A549 (cell line): ENCODE results near the gene KCNQ2. TPM values are rescaled to one million over a fixed set of nuclear protein-coding genes. Genes with fewer than 3 reads are reported as not detected.

Source experiments
- ATAC-seq, 2 experiments: fragments of 200-7000 bp in 1 of 2; fragments of >200 bp in 1 of 2; cut with Nextera tagmentation in 1 of 2; cut with Tn5 transposase in 1 of 2; 3 replicates each; pipeline versions ENCODE4 v1.8.0 to v1.9.1; 2018 to 2020; ENCODE audit warnings: mild to moderate bottlenecking in 1 of 2, moderate library complexity in 1 of 2
- CTCF ChIA-PET: fragments of 300-600 bp; sonication (Branson Sonifier 250); formaldehyde crosslinking; extraction: SDS; loops from one replicate; lab custom pipeline; 2021; ENCODE audit warnings: antibody characterized with exemption, inconsistent platforms; lab: Yijun Ruan, JAX
- POLR2A ChIA-PET: fragments of 350-600 bp; formaldehyde crosslinking; extraction: SDS; loops from one replicate; lab custom pipeline; 2021; ENCODE audit warnings: antibody characterized with exemption, inconsistent platforms; lab: Yijun Ruan, JAX
- DNase-seq, 2 experiments: peaks; one replicate each; pipeline versions ENCODE4 v3.0.0 to v3.0.0-alpha.2; 2011 to 2016; ENCODE audit warnings: low read depth in 1 of 2, low spot score in 1 of 2
- FAIRE-seq: peaks from 2 replicates; lab custom pipeline; 2011; peaks lifted over from hg19 to GRCh38; lab: Jason Lieb, UNC
- H3K27ac ChIP-seq, 2 experiments: fragments of >200 bp; sonication (Bioruptor Twin); formaldehyde crosslinking; 3 replicates each; pipeline ENCODE4 v1.5.1; 2016 to 2017
- H3K4me1 ChIP-seq: fragments of >200 bp; sonication (Bioruptor Twin); formaldehyde crosslinking; 3 replicates; pipeline ENCODE4 v1.6.1; 2016
- H3K4me2 ChIP-seq: fragments of >200 bp; sonication (Bioruptor Twin); formaldehyde crosslinking; 3 replicates; pipeline ENCODE4 v1.6.1; 2016
- H3K4me3 ChIP-seq: fragments of >200 bp; sonication (Bioruptor Twin); formaldehyde crosslinking; 3 replicates; pipeline ENCODE4 v1.5.1; 2016
- H3K9me3 ChIP-seq: fragments of >200 bp; sonication (Bioruptor Twin); formaldehyde crosslinking; 3 replicates; pipeline ENCODE4 v1.6.1; 2016
- BHLHE40 ChIP-seq: IDR thresholded peaks from 2 replicates; pipeline ENCODE4 v1.6.1; 2012; ENCODE audit warnings: low read depth, low read length, inconsistent platforms
- CBX2 ChIP-seq: fragments of 200-600 bp; sonication (generic); IDR thresholded peaks from 2 replicates; pipeline ENCODE4 v1.6.1; 2016; ENCODE audit warnings: low read depth, mild to moderate bottlenecking, borderline replicate concordance
- CBX8 ChIP-seq: fragments of 200-600 bp; sonication (generic); IDR thresholded peaks from 2 replicates; pipeline ENCODE4 v1.6.1; 2016
- CEBPB ChIP-seq, 2 experiments: fragments of >200 bp in 1 of 2; sonication (Bioruptor Twin) in 1 of 2; formaldehyde crosslinking in 1 of 2; IDR thresholded peaks; 2 replicates each; pipeline ENCODE4 v1.6.1; 2012 to 2016
- EHF ChIP-seq: fragments of 250-450 bp; sonication (Bioruptor Pico); IDR thresholded peaks from 2 replicates; pipeline ENCODE4 v1.5.0; 2020; ENCODE audit warnings: mild to moderate bottlenecking
- EHMT2 ChIP-seq: fragments of 200-600 bp; sonication (generic); IDR thresholded peaks from 2 replicates; pipeline ENCODE4 v1.6.1; 2016; ENCODE audit warnings: antibody characterized with exemption, low read depth, mild to moderate bottlenecking, moderate library complexity
- ESRRA ChIP-seq: fragments of 150-350 bp; IDR thresholded peaks from 2 replicates; pipeline ENCODE4 v1.6.1; 2014; ENCODE audit warnings: mild to moderate bottlenecking, low read length, borderline replicate concordance
- FOSL2 ChIP-seq, 2 experiments: fragments of 450-650 bp in 1 of 2; fragments of >200 bp in 1 of 2; sonication (Bioruptor Twin) in 1 of 2; formaldehyde crosslinking; IDR thresholded peaks; 2 replicates each; pipeline versions ENCODE4 v1.5.0 to v1.6.1; 2016 to 2020; ENCODE audit warnings: mild to moderate bottlenecking in 1 of 2, moderate library complexity in 1 of 2
- HDAC2 ChIP-seq: fragments of 200-600 bp; sonication (generic); IDR thresholded peaks from 2 replicates; pipeline ENCODE4 v1.6.1; 2016
- KDM5A ChIP-seq: fragments of 200-600 bp; sonication (generic); IDR thresholded peaks from 2 replicates; pipeline ENCODE4 v1.6.1; 2016; ENCODE audit warnings: antibody characterized with exemption, mild to moderate bottlenecking
- MAFK ChIP-seq: fragments of 450-650 bp; IDR thresholded peaks from 2 replicates; pipeline ENCODE4 v1.6.1; 2014; ENCODE audit not compliant: partially characterized antibody
- MAZ ChIP-seq: fragments of 150-350 bp; IDR thresholded peaks from 2 replicates; pipeline ENCODE4 v1.6.1; 2014; ENCODE audit warnings: antibody characterized with exemption, low read depth, low read length, borderline replicate concordance
- MYC ChIP-seq: IDR thresholded peaks from 2 replicates; pipeline ENCODE4 v1.6.1; 2012; ENCODE audit warnings: mild to moderate bottlenecking, inconsistent platforms, low read length, improper control_type of control experiment, borderline replicate concordance
- NFE2L2 ChIP-seq: fragments of 150-350 bp; conservative IDR thresholded peaks from 2 replicates; pipeline ENCODE4 v1.6.1; 2014; ENCODE audit warnings: low read length
- NPAS2 ChIP-seq: fragments of 250-450 bp; sonication (Bioruptor Pico); IDR thresholded peaks from 2 replicates; pipeline ENCODE4 v1.8.0; 2022; ENCODE audit warnings: mild to moderate bottlenecking, moderate library complexity, borderline replicate concordance
- NR3C1 ChIP-seq: fragments of >200 bp; sonication (Bioruptor Twin); formaldehyde crosslinking; IDR thresholded peaks from 3 replicates; pipeline ENCODE4 v1.6.1; 2017
- PHF8 ChIP-seq: fragments of 200-600 bp; sonication (generic); IDR thresholded peaks from 2 replicates; pipeline ENCODE4 v1.6.1; 2016; ENCODE audit warnings: low read depth, mild to moderate bottlenecking, antibody characterized with exemption, moderate library complexity, borderline replicate concordance
- RAD21 ChIP-seq, 2 experiments: fragments of >200 bp in 1 of 2; sonication (Bioruptor Twin) in 1 of 2; formaldehyde crosslinking in 1 of 2; IDR thresholded peaks in 1 of 2; conservative IDR thresholded peaks in 1 of 2; 2 replicates in 1 of 2; 3 replicates in 1 of 2; pipeline ENCODE4 v1.6.1; 2012 to 2018; ENCODE audit warnings: inconsistent platforms in 1 of 2
- RNF2 ChIP-seq: fragments of 200-600 bp; sonication (generic); IDR thresholded peaks from 2 replicates; pipeline ENCODE4 v1.6.1; 2016; ENCODE audit warnings: low read depth, mild to moderate bottlenecking, antibody characterized with exemption, moderate library complexity, borderline replicate concordance
- SREBF2 ChIP-seq: fragments of 450-650 bp; IDR thresholded peaks from 2 replicates; pipeline ENCODE4 v1.6.1; 2014; ENCODE audit warnings: mild to moderate bottlenecking, moderate library complexity
- TFCP2L1 ChIP-seq: fragments of 250-450 bp; sonication (Bioruptor Pico); IDR thresholded peaks from 2 replicates; pipeline ENCODE4 v1.5.0; 2021; ENCODE audit warnings: mild to moderate bottlenecking
- TP53 ChIP-seq: fragments of 250-450 bp; sonication (Bioruptor Pico); IDR thresholded peaks from 2 replicates; pipeline ENCODE4 v1.5.0; 2021; ENCODE audit warnings: mild to moderate bottlenecking, moderate library complexity
- ZSCAN20 ChIP-seq: fragments of 250-450 bp; sonication (Bioruptor Pico); IDR thresholded peaks from 2 replicates; pipeline ENCODE4 v1.8.0; 2022; ENCODE audit warnings: mild to moderate bottlenecking, moderate library complexity
- WGBS: methylation state at CpG from one replicate; pipeline ENCODE4 v1.1.6; 2017; ENCODE audit errors: missing lambda C conversion rate; 5-methylcytosine and 5-hydroxymethylcytosine counted together
- polyA plus RNA-seq, 4 experiments: library from polyadenylated mRNA; depleted of rRNA in 3 of 4; stranded (reverse); fragments of >200 nt; fragmentation: RNase III in 1 of 4; extraction: RNeasy Plus Mini Kit Qiagen cat#74134 plus additional on column Dnase treatment in 1 of 4; gene quantifications; 2 replicates in 3 of 4; 3 replicates in 1 of 4; pipeline ENCODE4 v1.2.3, GENCODE V29; 2011 to 2017
- TF ChIP-seq, protein P1 (sequence below): fragments of 150-350 bp; IDR thresholded peaks from 2 replicates; pipeline ENCODE4 v1.6.1; 2014; ENCODE audit warnings: low read depth, mild to moderate bottlenecking, low read length
- TF ChIP-seq, protein P2 (sequence below): fragments of 450-650 bp; IDR thresholded peaks from 2 replicates; pipeline ENCODE4 v1.6.1; 2014; ENCODE audit warnings: antibody characterized with exemption

KCNQ2 gene
- polyA plus RNA-seq, 2 of the 4 experiments (the other 2 are of a cell fraction), result 0.14 to 0.36 TPM

DNA sequence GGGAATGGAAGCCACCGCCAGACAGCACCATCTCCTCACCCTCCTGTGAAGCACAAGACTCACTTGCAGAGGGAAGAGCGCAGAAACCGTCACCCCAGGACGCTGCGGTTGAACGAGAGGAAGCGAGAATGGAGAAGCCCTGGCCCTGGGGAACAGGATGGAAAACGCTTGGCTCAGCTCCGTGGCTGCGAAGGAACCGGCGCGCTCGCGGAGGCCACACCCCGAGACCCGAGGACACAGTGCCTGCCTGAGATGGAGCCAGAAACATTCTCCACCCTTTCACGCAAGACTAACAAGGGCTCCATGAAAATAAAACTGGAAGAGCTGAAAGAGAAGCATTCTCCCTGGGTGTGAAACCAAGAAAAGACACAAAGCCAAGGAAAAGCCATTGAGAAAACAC, 86.0 kb downstream of the KCNQ2 start:
- no peak for FAIRE-seq
- ChIA-PET CTCF (interaction anchor here (0.6 kb wide), 1 partner anchor 50 kb away, joined by 3 read pairs; no protein-coding TSS in a partner anchor), POLR2A (no interaction called here)
- DNase-seq, result no peak
- whole genome bisulfite sequencing, result 59% methylated on average over 18 of the region's 18 CpGs
- H3K4me2 ChIP-seq, result no peak overlapping the region
- TF ChIP-seq EHMT2 (no peak), NPAS2 (no peak), FOSL2 (IDR thresholded peaks at IDR 0.05) (no peak), FOSL2 (CRISPR knock-in tag; IDR thresholded peaks at IDR 0.05) (no peak), SREBF2 (no peak), BHLHE40 (no peak), TP53 (CRISPR knock-in tag) (no peak), CEBPB (IDR thresholded peaks at IDR 0.05) (no peak), KDM5A (no peak), ESRRA (no peak), MAZ (no peak)
- TF ChIP-seq, all 56 proteins: peak for 0
- Histone ChIP-seq H3K9me3 (peaks cover 46% of the 10 kb centered on the region), H3K27ac (no peak overlapping the region), H3K4me3 (no peak overlapping the region), H3K4me1 (no peaks in the 10 kb centered on the region)
- ATAC-seq, result no peak

DNA sequence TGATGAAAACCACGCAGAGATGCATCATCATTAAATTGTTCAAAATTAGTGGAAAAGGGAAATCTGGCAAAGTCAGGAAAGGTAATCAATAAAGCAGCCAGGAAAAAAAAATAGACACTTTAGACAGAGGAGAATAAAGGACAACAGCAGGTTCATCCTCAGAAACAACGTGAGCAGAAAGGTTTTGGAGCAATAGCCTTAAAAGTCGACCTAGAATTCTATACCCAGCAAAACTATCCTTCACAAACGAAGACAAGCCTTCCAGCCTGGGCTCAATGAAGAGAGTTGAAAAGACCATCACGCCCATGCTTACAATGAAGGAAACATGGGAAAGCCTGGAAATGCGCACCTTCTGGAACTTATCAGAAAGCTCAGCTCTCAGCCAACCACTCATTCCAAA, 86.6 kb downstream of the KCNQ2 start:
- TF ChIP-seq ESRRA (no peak), CBX8 (no peak), MYC (no peak), BHLHE40 (no peak), CBX2 (no peak), MAFK (no peak), PHF8 (no peak), HDAC2 (no peak), ZSCAN20 (CRISPR knock-in tag) (no peak), TFCP2L1 (CRISPR knock-in tag) (no peak), RNF2 (no peak)
- TF ChIP-seq, protein P1, sequence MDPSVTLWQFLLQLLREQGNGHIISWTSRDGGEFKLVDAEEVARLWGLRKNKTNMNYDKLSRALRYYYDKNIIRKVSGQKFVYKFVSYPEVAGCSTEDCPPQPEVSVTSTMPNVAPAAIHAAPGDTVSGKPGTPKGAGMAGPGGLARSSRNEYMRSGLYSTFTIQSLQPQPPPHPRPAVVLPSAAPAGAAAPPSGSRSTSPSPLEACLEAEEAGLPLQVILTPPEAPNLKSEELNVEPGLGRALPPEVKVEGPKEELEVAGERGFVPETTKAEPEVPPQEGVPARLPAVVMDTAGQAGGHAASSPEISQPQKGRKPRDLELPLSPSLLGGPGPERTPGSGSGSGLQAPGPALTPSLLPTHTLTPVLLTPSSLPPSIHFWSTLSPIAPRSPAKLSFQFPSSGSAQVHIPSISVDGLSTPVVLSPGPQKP, result no peak
- TF ChIP-seq, protein P2, sequence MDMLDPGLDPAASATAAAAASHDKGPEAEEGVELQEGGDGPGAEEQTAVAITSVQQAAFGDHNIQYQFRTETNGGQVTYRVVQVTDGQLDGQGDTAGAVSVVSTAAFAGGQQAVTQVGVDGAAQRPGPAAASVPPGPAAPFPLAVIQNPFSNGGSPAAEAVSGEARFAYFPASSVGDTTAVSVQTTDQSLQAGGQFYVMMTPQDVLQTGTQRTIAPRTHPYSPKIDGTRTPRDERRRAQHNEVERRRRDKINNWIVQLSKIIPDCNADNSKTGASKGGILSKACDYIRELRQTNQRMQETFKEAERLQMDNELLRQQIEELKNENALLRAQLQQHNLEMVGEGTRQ, result no peak
- ChIA-PET POLR2A (no interaction called here), CTCF (no interaction called here)
- Histone ChIP-seq H3K4me1 (no peaks in the 10 kb centered on the region), H3K27ac (no peak overlapping the region), H3K4me3 (no peak overlapping the region), H3K9me3 (peaks cover 40% of the 10 kb centered on the region), H3K4me2 (no peak overlapping the region)
- DNase-seq, result no peak
- FAIRE-seq, result no peak
- ATAC-seq, result no peak
- 33% methylated on average over 6 of the region's 6 CpGs for WGBS

DNA sequence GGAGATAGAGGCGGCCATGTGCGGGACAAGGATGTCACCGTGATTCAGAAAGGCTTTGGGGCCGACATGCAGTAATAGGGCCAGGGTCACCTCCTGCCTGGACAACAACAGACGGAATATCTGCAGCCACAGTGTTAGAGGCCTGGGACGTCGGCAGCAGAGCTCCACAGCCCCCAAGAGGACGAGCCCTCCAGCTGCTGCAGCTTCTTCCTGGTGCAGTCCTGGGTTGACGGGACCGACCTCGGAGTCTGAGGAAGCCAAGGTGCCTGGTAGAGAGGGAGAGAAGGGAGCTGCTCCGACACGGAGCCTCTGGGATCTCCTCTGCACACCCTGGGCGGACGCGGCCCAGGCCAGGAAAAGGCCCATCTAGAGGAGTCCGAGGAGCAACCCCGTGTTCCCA, 88.1 kb downstream of the KCNQ2 start:
- POLR2A ChIA-PET, result no interaction called here
- DNase-seq (no peak), ATAC-seq (no peak), FAIRE-seq (no peak)
- CTCF ChIA-PET, result interaction anchor here (1.0 to 9.2 kb wide), 6 partner anchors 15 to 160 kb away, joined by 3 to 139 read pairs (median 17); no protein-coding TSS in a partner anchor
- Histone ChIP-seq H3K4me2 (no peak overlapping the region), H3K4me1 (no peaks in the 10 kb centered on the region), H3K9me3 (peaks cover 29% of the 10 kb centered on the region), H3K27ac (no peak overlapping the region), H3K4me3 (no peak overlapping the region)
- WGBS, result 37% methylated on average over 18 of the region's 18 CpGs
- TF ChIP-seq EHF (CRISPR knock-in tag) (no peak), RAD21 (conservative IDR thresholded peaks at IDR 0.05 in 1 of 2, IDR thresholded peaks at IDR 0.05 in 1 of 2) (no peak), NFE2L2 (no peak), NR3C1 (no peak), BHLHE40 (no peak)
